ENCODE results near the gene FN3K.

Gene FN3K

GRCh38 chr17:82734987-82735866, at the start of gene FN3K:
TSS of gene FN3K (plus strand) at chr17:82735615. CDS start at chr17:82735637, 22 bp downstream.
- DNase-seq, result peak; percentile 68

- DNase-seq, result no peak
Measured at GRCh38 chr17:82686366-82687324, 48.8 kb upstream of the FN3K start.

- DNase-seq, result no peak
Measured at GRCh38 chr17:82687375-82687861, 48.0 kb upstream of the FN3K start.

- no peak for DNase-seq
Measured at GRCh38 chr17:82687871-82688270, 47.5 kb upstream of the FN3K start.

- DNase-seq, result no peak
Measured at GRCh38 chr17:82689077-82689476, 46.3 kb upstream of the FN3K start.

- DNase-seq, result no peak
Measured at GRCh38 chr17:82690786-82691489, 44.5 kb upstream of the FN3K start.

GRCh38 chr17:82691714-82692113, 43.7 kb upstream of the FN3K start:
- no peak for DNase-seq

- DNase-seq, result no peak
Measured at GRCh38 chr17:82692268-82692667, 43.1 kb upstream of the FN3K start.

GRCh38 chr17:82693168-82693867, 42.1 kb upstream of the FN3K start:
- DNase-seq, result no peak

GRCh38 chr17:82694647-82695046, 40.8 kb upstream of the FN3K start:
- no peak for DNase-seq

- DNase-seq, result no peak
Measured at GRCh38 chr17:82696259-82696658, 39.2 kb upstream of the FN3K start.

GRCh38 chr17:82696916-82697807, 38.3 kb upstream of the FN3K start:
- DNase-seq, result no peak

- DNase-seq, result peak; percentile 61
Measured at GRCh38 chr17:82697808-82698064, 37.7 kb upstream of the FN3K start.

GRCh38 chr17:82698065-82698973, 37.1 kb upstream of the FN3K start, which contains the start of gene RAB40B:
TSS of gene RAB40B (minus strand) at chr17:82698698. CDS start at chr17:82698596, 102 bp downstream.
- peak; percentile 97 for DNase-seq

- no peak for DNase-seq
Measured at GRCh38 chr17:82698974-82699442, 36.4 kb upstream of the FN3K start.

GRCh38 chr17:82699551-82699950, 35.9 kb upstream of the FN3K start:
- DNase-seq, result no peak

GRCh38 chr17:82702231-82702927, 33.0 kb upstream of the FN3K start:
- no peak for DNase-seq

GRCh38 chr17:82703036-82703745, 32.2 kb upstream of the FN3K start:
- DNase-seq, result no peak

Measured in activated CD8-positive, alpha-beta memory T cell treated with anti-CD3 and anti-CD28 coated beads, Interleukin-2, amount 50 U/mL, for 48 hours (primary cell).